ENCODE results near the gene LIM2. TPM values are rescaled to one million over a fixed set of nuclear protein-coding genes. Genes with fewer than 3 reads are reported as not detected.
A peak's percentile ranks its signal among the peaks of the same experiment; 100 is the strongest.

LIM2 gene
- total and polyA plus RNA-seq, 9 of the 15 experiments (the other 6 are each of a cell fraction or from before 2014, with no cell fraction given): 0.07 to 0.45 (median 0.18) TPM; not detected in 4

GRCh38 chr19:51394050-51394836, 6.5 kb upstream of the LIM2 start (continued):
- TF ChIP-seq GABPA (tag; conservative IDR thresholded peaks at IDR 0.05; ENCODE audit: low read depth): peak; percentile 93
- TF ChIP-seq RAD51 (IDR thresholded peaks at IDR 0.05; ENCODE audit: borderline replicate concordance, low read depth): 0 out of 2 replicates have a peak, but pooled peaks have one; percentile 15
- TF ChIP-seq E2F3 (CRISPR knock-in tag; IDR thresholded peaks at IDR 0.05): peak; percentile 46; the same call in 1 of the 2 replicates
- TF ChIP-seq ZNF324 (CRISPR knock-in tag; IDR thresholded peaks at IDR 0.05): no peak
- TF ChIP-seq, protein P1, sequence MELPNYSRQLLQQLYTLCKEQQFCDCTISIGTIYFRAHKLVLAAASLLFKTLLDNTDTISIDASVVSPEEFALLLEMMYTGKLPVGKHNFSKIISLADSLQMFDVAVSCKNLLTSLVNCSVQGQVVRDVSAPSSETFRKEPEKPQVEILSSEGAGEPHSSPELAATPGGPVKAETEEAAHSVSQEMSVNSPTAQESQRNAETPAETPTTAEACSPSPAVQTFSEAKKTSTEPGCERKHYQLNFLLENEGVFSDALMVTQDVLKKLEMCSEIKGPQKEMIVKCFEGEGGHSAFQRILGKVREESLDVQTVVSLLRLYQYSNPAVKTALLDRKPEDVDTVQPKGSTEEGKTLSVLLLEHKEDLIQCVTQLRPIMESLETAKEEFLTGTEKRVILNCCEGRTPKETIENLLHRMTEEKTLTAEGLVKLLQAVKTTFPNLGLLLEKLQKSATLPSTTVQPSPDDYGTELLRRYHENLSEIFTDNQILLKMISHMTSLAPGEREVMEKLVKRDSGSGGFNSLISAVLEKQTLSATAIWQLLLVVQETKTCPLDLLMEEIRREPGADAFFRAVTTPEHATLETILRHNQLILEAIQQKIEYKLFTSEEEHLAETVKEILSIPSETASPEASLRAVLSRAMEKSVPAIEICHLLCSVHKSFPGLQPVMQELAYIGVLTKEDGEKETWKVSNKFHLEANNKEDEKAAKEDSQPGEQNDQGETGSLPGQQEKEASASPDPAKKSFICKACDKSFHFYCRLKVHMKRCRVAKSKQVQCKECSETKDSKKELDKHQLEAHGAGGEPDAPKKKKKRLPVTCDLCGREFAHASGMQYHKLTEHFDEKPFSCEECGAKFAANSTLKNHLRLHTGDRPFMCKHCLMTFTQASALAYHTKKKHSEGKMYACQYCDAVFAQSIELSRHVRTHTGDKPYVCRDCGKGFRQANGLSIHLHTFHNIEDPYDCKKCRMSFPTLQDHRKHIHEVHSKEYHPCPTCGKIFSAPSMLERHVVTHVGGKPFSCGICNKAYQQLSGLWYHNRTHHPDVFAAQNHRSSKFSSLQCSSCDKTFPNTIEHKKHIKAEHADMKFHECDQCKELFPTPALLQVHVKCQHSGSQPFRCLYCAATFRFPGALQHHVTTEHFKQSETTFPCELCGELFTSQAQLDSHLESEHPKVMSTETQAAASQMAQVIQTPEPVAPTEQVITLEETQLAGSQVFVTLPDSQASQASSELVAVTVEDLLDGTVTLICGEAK (IDR thresholded peaks at IDR 0.05): peak; percentile 82
- TF ChIP-seq, protein P1 (CRISPR knock-in tag; IDR thresholded peaks at IDR 0.05): no peak; the same call in 1 of the 2 replicates
- TF ChIP-seq CSDE1 (IDR thresholded peaks at IDR 0.05): peak in 1 of 2 experiments; percentile 75; a peak in 2 of 4 replicates
- peak; percentile 14; the same call in 1 of the 2 replicates for TF ChIP-seq NR2C1 (IDR thresholded peaks at IDR 0.05)
- no peak for TF ChIP-seq NR2C1 (tag; IDR thresholded peaks at IDR 0.05)
- peak; percentile 83 for TF ChIP-seq TFAP4 (CRISPR knock-in tag; IDR thresholded peaks at IDR 0.05; ENCODE audit: borderline replicate concordance)
- TF ChIP-seq POLR2H (tag; IDR thresholded peaks at IDR 0.05; ENCODE audit: low read depth): peak; percentile 65
- TF ChIP-seq MAZ (CRISPR knock-in tag; conservative IDR thresholded peaks at IDR 0.05 in 1 of 2, IDR thresholded peaks at IDR 0.05 in 1 of 2): 0 out of 4 replicates have a peak, but pooled peaks of 1 of the 2 experiments have one; percentile 24
- TF ChIP-seq SIN3B (IDR thresholded peaks at IDR 0.05; ENCODE audit: low read depth): peak; percentile 81; the same call in 1 of the 2 replicates
- peak; percentile 98 for TF ChIP-seq CXXC5 (CRISPR knock-in tag; IDR thresholded peaks at IDR 0.05)
- TF ChIP-seq BRCA1 (IDR thresholded peaks at IDR 0.05): no peak
- TF ChIP-seq BRCA1 (CRISPR knock-in tag; IDR thresholded peaks at IDR 0.05): no peak
- TF ChIP-seq KDM5B (IDR thresholded peaks at IDR 0.05; ENCODE audit: insufficient replicate concordance, low read depth, low read length): peak; percentile 67
- TF ChIP-seq GABPB1 (CRISPR knock-in tag; IDR thresholded peaks at IDR 0.05): peak; percentile 84
